Activated T-cell treated with anti-CD3 and anti-CD28 coated beads, Interleukin-2, amount 50 U/mL, for 24 hours (primary cell): ENCODE measurements around the gene HLCS.

Source experiments
- DNase-seq: peaks from one replicate; pipeline ENCODE4 v3.0.0-alpha.2; 2020
- H3K27ac Mint-ChIP-seq: 2 replicates; pipeline ENCODE4 v1.8.0; 2020; ENCODE audit warnings: mild to moderate bottlenecking, mixed read lengths
- H3K27me3 Mint-ChIP-seq: 2 replicates; pipeline ENCODE4 v1.8.0; 2020; ENCODE audit warnings: mixed read lengths
- H3K36me3 Mint-ChIP-seq: 2 replicates; pipeline ENCODE4 v1.8.0; 2020; ENCODE audit warnings: low read depth, mixed read lengths
- H3K4me1 Mint-ChIP-seq: 2 replicates; pipeline ENCODE4 v1.8.0; 2020; ENCODE audit warnings: low read depth, mixed read lengths
- H3K4me3 Mint-ChIP-seq: 2 replicates; pipeline ENCODE4 v1.8.0; 2020; ENCODE audit warnings: mild to moderate bottlenecking, moderate library complexity, mixed read lengths
- H3K9me3 Mint-ChIP-seq: 2 replicates; pipeline ENCODE4 v1.8.0; 2020; ENCODE audit warnings: mixed read lengths

HLCS gene

DNA sequence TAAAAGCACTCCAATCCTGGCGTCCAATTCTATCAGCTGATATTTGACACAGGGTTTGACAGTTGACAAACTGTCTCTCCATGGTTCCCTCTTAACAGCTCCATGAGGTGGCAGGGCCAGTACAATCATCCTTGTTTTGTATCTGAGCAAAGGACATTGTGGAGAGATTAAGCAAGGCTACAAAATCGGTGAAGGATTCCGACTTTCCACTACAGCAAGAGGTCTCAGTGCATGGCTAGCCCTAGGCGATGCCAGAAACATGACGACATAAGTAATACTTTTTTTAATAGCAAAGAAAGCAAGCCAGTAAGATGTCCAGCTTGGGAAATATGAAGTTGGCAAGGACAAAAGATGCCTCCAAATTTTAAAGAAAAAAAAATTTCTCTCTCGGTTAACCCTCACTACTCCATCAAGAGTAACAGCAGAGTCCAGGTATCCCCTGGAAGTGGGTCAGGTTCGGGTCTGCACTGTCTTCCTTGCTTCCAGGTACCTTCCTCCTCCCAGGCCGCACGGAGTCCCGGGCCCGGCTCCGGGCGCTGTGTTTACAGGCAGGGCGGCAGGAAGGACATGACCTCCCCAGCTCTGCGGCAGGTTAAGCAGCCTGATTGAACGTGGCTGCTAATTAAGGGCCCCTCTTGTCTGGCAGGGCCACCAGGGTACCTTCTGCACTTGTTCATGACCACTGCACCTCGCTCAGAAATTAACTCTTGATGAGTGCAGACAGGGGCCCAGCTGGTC is 161.4 kb downstream of the HLCS start:
- DNase-seq = no peak
- Mint-ChIP-seq H3K27ac (no peak overlapping the region), H3K9me3 (peaks cover 5% of the 10 kb centered on the region), H3K27me3 (no peaks in the 10 kb centered on the region), H3K36me3 (peaks cover 14% of the 10 kb centered on the region), H3K4me3 (no peak overlapping the region), H3K4me1 (no peaks in the 10 kb centered on the region)

DNA sequence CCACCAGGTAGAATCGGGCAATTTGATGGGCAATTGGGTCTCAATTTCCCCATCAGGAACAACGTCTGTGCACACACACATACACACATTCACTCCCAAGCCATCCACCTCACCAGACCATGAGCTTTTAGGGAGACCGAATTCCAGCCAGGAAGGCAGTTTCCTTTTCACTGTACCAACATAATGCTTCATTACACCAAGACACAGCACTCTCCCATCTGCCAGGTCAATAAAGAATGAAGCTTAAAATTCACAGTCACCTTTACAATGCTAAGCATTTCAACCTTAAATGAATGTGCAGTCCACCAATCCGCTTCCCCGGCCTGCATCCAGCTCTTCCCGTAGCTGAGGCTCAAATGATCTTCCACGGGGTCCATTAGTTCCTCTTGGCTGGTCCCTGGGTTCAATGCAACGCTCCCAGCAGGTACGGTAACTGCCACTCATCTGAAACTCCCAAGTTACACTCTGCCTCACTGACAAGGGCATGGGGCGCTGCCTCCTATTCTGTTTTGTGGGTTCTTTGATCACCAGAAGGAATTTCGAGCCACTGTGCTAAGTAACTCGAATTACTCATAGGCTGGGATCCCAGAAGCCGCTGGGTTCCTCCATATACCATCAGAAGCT is 162.5 kb downstream of the HLCS start:
- H3K27ac Mint-ChIP-seq = no peak overlapping the region
- peaks cover 16% of the 10 kb centered on the region for H3K9me3 Mint-ChIP-seq

DNA sequence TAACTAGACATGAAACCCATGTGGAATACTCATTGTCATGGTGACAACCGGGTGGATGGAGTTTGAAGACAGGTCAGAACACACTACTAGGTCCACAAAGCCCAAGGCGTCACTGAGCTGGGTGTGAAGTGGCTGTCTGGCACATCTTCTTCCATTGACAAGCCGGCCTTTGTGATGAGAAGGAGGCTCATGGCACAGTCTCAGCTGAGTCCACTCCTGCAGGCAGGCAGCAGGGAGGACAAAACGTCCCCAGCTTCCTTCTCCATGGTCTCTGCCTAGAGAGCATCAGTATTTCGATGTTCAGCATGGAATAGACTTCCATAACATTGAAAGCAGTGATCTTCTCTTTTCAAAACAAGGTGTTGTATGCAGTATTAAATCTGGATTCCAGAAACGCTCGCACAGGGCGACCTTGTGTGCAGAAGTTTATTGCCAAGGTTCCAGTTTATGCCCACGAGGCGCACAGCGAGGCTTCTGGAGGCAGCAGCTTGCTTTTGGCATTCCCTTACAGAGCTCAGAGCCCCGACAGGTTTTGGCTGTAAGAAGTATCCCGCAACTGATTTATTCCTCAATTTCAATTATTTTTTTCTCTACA is 163.3 kb downstream of the HLCS start:
- H3K4me3 Mint-ChIP-seq = no peak overlapping the region
- H3K4me1 Mint-ChIP-seq = no peaks in the 10 kb centered on the region
- no peak for DNase-seq
- no peaks in the 10 kb centered on the region for H3K27me3 Mint-ChIP-seq
- peaks cover 25% of the 10 kb centered on the region for H3K36me3 Mint-ChIP-seq
- H3K9me3 Mint-ChIP-seq = peaks cover 20% of the 10 kb centered on the region
- H3K27ac Mint-ChIP-seq = no peak overlapping the region

More for the DNA sequence above, 162.5 kb downstream of the HLCS start:
- Mint-ChIP-seq H3K4me1 (no peaks in the 10 kb centered on the region), H3K36me3 (peaks cover 24% of the 10 kb centered on the region), H3K27me3 (no peaks in the 10 kb centered on the region), H3K4me3 (no peak overlapping the region)
- no peak for DNase-seq

DNA sequence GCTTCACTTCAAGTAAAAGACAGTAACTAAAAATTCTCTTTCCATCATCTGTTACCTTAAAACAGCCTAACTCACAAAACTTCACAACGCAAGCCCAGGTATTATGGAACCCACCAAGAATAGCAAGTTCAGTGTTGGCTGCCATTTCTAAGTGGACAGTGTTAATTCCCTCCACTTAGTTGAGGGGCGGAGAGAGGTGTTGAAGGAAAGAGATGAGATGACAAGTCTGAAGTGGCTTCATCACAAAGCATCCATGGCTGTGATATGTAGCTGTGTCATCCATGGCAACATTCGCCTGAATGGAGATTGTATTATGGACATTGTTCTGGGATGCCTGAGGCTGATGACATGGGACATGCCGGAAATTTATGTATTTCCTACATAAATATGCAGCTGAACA is 165.7 kb downstream of the HLCS start:
- DNase-seq = no peak
- Mint-ChIP-seq H3K27ac (no peak overlapping the region), H3K4me1 (no peaks in the 10 kb centered on the region), H3K4me3 (no peak overlapping the region), H3K36me3 (peaks cover 28% of the 10 kb centered on the region), H3K9me3 (peaks cover 32% of the 10 kb centered on the region), H3K27me3 (no peaks in the 10 kb centered on the region)

DNA sequence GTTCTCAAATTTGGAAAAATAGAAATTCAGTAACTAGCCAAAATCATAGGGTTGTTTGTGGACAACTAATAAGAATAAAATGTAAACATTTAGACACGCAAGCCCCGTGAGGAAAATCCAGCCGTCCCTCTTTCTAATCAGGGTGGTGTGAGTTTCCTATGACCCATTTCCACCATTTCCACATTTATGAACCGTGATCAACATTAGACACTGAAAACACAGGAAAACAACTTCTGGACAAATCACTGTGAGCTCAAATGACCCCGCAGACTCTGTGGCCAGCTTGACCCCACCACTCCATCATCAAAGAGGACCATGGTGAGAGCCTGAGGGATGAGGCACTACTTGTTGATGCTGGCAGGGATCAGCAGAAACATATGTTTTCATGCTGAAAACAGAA is 166.6 kb downstream of the HLCS start:
- Mint-ChIP-seq H3K27ac (no peak overlapping the region), H3K4me3 (no peak overlapping the region), H3K36me3 (peaks cover 28% of the 10 kb centered on the region), H3K27me3 (no peaks in the 10 kb centered on the region), H3K4me1 (no peaks in the 10 kb centered on the region), H3K9me3 (peaks cover 32% of the 10 kb centered on the region)
- DNase-seq = no peak

DNA sequence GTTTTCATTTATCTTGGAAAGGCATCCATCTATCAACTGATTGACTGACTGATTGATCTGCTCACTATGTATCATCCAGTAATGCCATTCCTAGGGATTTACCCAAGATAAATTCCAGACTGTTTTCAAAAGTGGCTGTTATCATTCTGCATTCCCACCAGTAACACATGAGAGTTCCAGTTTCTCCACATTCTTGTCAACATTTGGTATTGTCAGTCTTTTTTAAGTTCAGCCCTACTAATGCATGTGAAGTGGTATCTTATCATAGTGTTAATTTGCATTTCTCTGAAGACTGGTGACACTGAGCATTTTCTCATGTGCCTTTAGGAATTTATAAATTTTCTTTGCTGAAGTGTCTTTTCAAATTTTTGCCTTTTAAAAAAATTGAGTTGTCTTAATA is 168.0 kb downstream of the HLCS start:
- no peak overlapping the region for H3K4me3 Mint-ChIP-seq
- no peaks in the 10 kb centered on the region for H3K4me1 Mint-ChIP-seq
- H3K36me3 Mint-ChIP-seq = peaks cover 23% of the 10 kb centered on the region
- no peak overlapping the region for H3K27ac Mint-ChIP-seq
- no peaks in the 10 kb centered on the region for H3K27me3 Mint-ChIP-seq
- DNase-seq = no peak
- H3K9me3 Mint-ChIP-seq = peaks cover 32% of the 10 kb centered on the region

DNA sequence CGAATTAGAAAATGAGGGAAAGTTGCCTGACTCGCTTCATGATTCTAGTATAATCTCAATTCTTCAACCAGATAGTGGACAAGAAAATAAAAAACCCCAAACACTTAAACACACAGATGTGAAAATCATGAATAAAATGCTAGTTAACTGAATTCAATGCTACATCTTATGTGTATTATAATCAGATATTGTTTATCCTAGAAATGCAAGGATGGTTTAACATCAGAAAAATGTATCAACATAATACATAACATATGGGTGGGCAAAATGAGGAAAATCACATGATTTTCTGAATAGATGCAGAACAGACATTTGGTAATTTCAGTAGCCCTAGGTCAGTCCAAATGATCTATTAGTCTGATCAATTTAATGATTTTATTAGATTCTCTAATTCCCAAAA is 170.4 kb downstream of the HLCS start:
- no peak overlapping the region for H3K4me3 Mint-ChIP-seq
- no peak for DNase-seq
- peaks cover 14% of the 10 kb centered on the region for H3K36me3 Mint-ChIP-seq
- no peaks in the 10 kb centered on the region for H3K27me3 Mint-ChIP-seq
- H3K9me3 Mint-ChIP-seq = peaks cover 32% of the 10 kb centered on the region
- H3K4me1 Mint-ChIP-seq = no peaks in the 10 kb centered on the region
- no peak overlapping the region for H3K27ac Mint-ChIP-seq

DNA sequence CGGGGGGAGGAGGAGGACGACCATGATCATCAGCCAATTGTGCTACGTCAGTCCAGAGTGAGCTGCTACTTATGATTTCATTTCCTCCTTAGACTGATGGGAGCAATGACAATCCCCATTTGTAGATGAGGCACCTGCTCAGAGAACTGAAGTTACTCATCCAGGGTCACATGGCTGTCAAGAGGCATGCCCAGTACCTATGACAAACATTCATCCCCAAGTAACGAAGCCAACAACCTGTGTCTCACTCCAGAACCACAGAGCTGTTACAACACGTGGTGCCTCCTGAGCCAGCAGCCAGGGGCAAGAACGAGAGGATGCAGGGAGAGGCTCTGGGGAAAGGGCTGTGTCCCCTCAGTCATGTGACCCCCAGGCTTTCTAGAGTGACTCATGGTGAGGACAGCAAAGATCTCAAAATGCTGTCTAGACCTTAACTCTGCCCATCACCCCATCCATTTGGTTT is 173.9 kb downstream of the HLCS start:
- Mint-ChIP-seq H3K9me3 (peaks cover 8% of the 10 kb centered on the region), H3K4me1 (no peaks in the 10 kb centered on the region), H3K4me3 (no peak overlapping the region), H3K36me3 (peaks cover 9% of the 10 kb centered on the region), H3K27me3 (no peaks in the 10 kb centered on the region), H3K27ac (no peak overlapping the region)
- DNase-seq = no peak

DNA sequence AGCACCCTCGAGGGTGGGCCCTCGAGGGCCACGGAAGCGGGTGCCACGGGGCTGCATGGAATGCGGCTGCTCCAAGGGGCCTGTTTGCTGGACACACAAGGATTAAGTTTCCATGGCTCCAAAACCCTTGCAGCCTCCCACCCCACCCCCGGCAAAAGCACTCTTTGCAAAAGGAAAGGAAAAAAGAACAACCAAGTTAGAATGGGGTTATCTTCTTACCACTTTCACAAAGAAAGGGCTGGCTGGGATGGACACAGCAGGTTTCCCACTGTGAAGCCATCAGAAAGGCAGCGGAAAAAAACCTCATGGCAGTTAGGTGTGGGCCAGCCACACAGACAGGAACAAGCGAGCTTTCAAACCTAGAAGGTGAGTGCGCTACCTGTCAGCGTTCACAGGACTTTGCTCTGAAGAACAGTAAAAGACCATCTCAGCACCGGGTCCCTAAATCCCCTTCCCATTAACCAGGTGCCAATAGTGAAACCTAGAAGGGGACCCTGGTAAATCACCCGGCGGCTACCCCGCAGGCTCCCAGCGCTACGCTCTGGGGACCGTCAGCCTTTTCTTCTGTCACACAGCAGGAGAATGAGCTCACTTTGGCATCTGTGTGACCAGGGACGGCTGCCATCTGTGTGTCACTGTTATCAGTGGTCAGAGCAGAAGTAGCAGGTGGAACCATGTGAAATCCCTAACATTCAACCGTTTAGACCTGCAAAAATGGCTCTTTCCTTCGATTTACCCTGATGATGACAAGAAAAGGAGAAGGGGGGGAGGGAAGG is 174.6 kb downstream of the HLCS start:
- peaks cover 6% of the 10 kb centered on the region for H3K9me3 Mint-ChIP-seq
- peaks cover 9% of the 10 kb centered on the region for H3K36me3 Mint-ChIP-seq
- H3K4me3 Mint-ChIP-seq = no peak overlapping the region
- H3K4me1 Mint-ChIP-seq = no peaks in the 10 kb centered on the region
- H3K27me3 Mint-ChIP-seq = no peaks in the 10 kb centered on the region
- H3K27ac Mint-ChIP-seq = no peak overlapping the region
- no peak for DNase-seq

DNA sequence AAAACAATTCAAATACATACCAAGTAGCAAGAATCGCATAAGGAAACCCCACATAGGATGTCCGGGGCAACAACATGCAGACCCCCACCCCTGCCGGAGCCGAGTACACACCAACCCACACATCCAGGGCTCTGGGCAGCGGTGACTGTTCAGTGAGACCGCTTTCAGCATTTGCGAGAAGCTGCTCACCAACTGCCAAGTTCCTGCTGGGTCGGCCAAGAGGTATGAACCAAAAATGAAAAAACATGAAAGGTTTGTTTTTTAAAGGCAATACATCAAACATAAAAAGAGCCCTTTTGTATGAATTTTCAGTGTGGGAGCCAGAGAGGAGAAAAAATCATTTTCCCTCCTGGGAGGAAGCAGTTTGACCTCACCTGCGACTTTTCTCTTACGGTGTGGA is 175.3 kb downstream of the HLCS start:
- Mint-ChIP-seq H3K36me3 (peaks cover 8% of the 10 kb centered on the region), H3K9me3 (peaks cover 3% of the 10 kb centered on the region), H3K27ac (no peak overlapping the region), H3K27me3 (no peaks in the 10 kb centered on the region), H3K4me1 (no peaks in the 10 kb centered on the region), H3K4me3 (no peak overlapping the region)
- no peak for DNase-seq

DNA sequence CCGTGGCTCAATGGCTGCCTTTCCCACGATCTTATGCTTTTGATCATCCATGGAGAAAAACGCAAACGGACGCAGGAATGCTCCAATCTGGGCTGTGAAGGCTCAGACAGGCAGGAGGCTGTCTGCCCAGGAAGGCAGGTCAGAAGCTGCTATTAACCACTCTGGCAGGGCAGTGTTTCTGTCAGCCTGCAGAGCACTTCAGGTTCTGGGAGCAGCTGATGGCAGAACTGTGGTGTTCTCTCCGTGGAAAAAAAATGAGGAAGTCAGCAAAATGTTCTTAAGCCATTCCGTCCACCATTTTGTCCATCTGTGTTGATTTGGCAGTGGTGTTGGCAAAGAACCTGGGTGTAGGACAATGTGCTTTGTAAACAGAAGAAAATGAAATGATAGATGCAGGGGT is 175.9 kb downstream of the HLCS start:
- Mint-ChIP-seq H3K4me3 (no peak overlapping the region), H3K36me3 (peaks cover 5% of the 10 kb centered on the region), H3K27ac (no peak overlapping the region), H3K9me3 (no peaks in the 10 kb centered on the region), H3K4me1 (no peaks in the 10 kb centered on the region), H3K27me3 (no peaks in the 10 kb centered on the region)
- no peak for DNase-seq

DNA sequence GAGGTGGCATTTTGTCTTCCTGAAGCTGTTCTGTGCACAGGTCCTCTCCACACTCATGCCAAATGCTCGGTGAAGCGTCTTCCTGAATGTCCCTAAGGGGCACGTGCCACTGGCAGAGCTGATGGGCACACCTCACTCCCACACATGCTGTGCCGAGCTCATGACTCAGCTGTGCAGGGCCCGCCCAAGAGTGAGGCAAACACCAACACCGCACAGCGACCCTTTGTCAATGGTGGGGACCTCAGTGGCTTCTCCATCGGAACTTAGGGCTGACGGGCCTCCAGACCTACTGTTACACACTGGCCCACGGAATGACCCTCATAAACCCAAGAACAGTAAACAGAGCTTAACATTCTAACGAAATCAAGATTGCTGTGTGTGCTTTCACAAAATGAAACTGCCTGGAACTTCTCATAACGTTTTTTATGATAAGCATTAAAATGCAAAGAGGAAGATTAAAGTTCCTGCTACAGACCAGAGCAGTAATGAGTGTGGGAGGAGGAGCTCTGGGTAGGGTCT is 178.3 kb downstream of the HLCS start:
- Mint-ChIP-seq H3K9me3 (no peaks in the 10 kb centered on the region), H3K27ac (no peak overlapping the region), H3K27me3 (no peaks in the 10 kb centered on the region), H3K36me3 (peaks cover 5% of the 10 kb centered on the region), H3K4me1 (no peaks in the 10 kb centered on the region), H3K4me3 (no peak overlapping the region)
- no peak for DNase-seq

DNA sequence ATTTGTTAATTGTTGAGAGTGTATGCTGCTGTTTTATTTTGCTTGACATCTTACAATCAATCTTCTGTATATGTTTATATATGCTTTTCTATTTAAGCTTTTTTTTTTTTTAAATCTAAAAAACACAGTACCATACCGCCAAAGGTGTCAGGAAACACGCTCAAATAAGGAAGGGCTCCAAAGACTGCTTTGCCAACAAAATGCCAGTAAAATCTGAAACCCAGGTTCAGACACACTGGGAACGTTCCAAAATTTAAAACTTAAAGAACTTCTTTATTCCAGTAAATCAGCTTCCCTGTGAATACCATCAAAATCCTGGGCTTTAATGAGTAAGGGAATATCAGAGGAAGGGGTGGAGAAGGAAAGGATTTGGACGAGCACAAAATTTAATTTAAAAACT is 180.3 kb downstream of the HLCS start:
- no peak for DNase-seq
- Mint-ChIP-seq H3K4me3 (no peak overlapping the region), H3K9me3 (no peaks in the 10 kb centered on the region), H3K36me3 (peaks cover 5% of the 10 kb centered on the region), H3K4me1 (no peaks in the 10 kb centered on the region), H3K27ac (no peak overlapping the region), H3K27me3 (no peaks in the 10 kb centered on the region)

DNA sequence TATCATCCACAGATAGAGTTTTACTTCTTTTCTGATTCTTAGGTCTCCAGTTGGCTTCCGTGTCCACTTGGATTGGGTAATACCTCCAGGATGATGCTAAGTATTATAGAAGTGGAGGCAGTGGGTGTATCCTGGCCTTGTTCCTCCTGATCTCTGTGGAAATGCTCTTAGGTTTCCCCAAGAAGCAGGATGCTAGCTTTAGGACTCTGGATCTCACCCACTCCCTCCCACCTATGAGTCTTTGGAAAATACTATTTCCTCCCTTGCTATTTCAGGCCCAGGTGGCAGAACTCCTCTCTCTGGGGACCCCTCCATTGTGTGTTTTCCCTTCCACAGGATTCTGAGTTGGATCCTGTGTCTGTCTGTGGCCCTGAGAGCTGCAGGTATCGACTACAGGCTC is 180.9 kb downstream of the HLCS start:
- Mint-ChIP-seq H3K4me3 (no peak overlapping the region), H3K9me3 (no peaks in the 10 kb centered on the region), H3K27ac (no peak overlapping the region), H3K4me1 (no peaks in the 10 kb centered on the region), H3K27me3 (no peaks in the 10 kb centered on the region), H3K36me3 (peaks cover 1% of the 10 kb centered on the region)
- DNase-seq = no peak
